Measurements from ENCODE around the gene VIPR1.

Gene VIPR1

GRCh38 chr3:42497009-42497731, 5.3 kb upstream of the VIPR1 start:
- Histone ChIP-seq H4K20me1 (ENCODE audit: insufficient read depth, low read length) (no peaks in the 10 kb centered on the region), H3K9me2 (replicated peaks; ENCODE audit: insufficient read depth, low read length) (no peaks in the 10 kb centered on the region), H3F3A (ENCODE audit: insufficient read depth, low read length) (no peaks in the 10 kb centered on the region), H3K27me3 (replicated peaks; ENCODE audit: insufficient read depth, low read length) (peaks cover 11% of the 10 kb centered on the region; the same call in 1 of the 2 replicates), H3K9me3 (replicated peaks; ENCODE audit: insufficient read depth, low read length) (no peaks in the 10 kb centered on the region), H3K79me2 (ENCODE audit: low read length) (no peaks in the 10 kb centered on the region), H3K4me3 (ENCODE audit: low read length) (no peak overlapping the region), H3K27ac (ENCODE audit: low read length) (no peak overlapping the region), H3K36me3 (replicated peaks; ENCODE audit: insufficient read depth, low read length) (no peaks in the 10 kb centered on the region; the same call in 1 of the 2 replicates), H3K4me1 (ENCODE audit: low read length) (peaks cover 14% of the 10 kb centered on the region), H3K4me2 (ENCODE audit: low read depth, low read length) (no peak overlapping the region), H3K9ac (ENCODE audit: low read length) (no peak overlapping the region), H2AFZ (ENCODE audit: low read length) (no peak overlapping the region)
- DNase-seq = no peak
- TF ChIP-seq CTCF (IDR thresholded peaks at IDR 0.05; ENCODE audit: low read length) = no peak
- TF ChIP-seq EZH2phosphoT487 (IDR thresholded peaks at IDR 0.05; ENCODE audit: low read length) = no peak
- no peak for TF ChIP-seq EZH2 (optimal IDR thresholded peaks at IDR 0.05; ENCODE audit: low read depth, low read length)

- DNase-seq = no peak
- Histone ChIP-seq H3K4me3 (ENCODE audit: low read length) (no peak overlapping the region), H3F3A (ENCODE audit: insufficient read depth, low read length) (no peaks in the 10 kb centered on the region), H2AFZ (ENCODE audit: low read length) (no peak overlapping the region), H4K20me1 (ENCODE audit: insufficient read depth, low read length) (no peaks in the 10 kb centered on the region), H3K4me2 (ENCODE audit: low read depth, low read length) (no peak overlapping the region), H3K9me3 (replicated peaks; ENCODE audit: insufficient read depth, low read length) (no peaks in the 10 kb centered on the region), H3K36me3 (replicated peaks; ENCODE audit: insufficient read depth, low read length) (no peaks in the 10 kb centered on the region; the same call in 1 of the 2 replicates), H3K9me2 (replicated peaks; ENCODE audit: insufficient read depth, low read length) (no peaks in the 10 kb centered on the region), H3K79me2 (ENCODE audit: low read length) (no peaks in the 10 kb centered on the region), H3K4me1 (ENCODE audit: low read length) (peaks cover 8% of the 10 kb centered on the region), H3K27me3 (replicated peaks; ENCODE audit: insufficient read depth, low read length) (peaks cover 11% of the 10 kb centered on the region; the same call in 1 of the 2 replicates), H3K9ac (ENCODE audit: low read length) (no peak overlapping the region), H3K27ac (ENCODE audit: low read length) (no peak overlapping the region)
- TF ChIP-seq EZH2 (optimal IDR thresholded peaks at IDR 0.05; ENCODE audit: low read depth, low read length) (no peak), CTCF (IDR thresholded peaks at IDR 0.05; ENCODE audit: low read length) (no peak), EZH2phosphoT487 (IDR thresholded peaks at IDR 0.05; ENCODE audit: low read length) (no peak)
Measured at GRCh38 chr3:42498034-42498433, 4.4 kb upstream of the VIPR1 start.

- peaks cover 8% of the 10 kb centered on the region; the same call in 1 of the 2 replicates for H3K4me1 ChIP-seq (ENCODE audit: low read length)
- TF ChIP-seq CTCF (IDR thresholded peaks at IDR 0.05; ENCODE audit: low read length) = no peak
- no peak for TF ChIP-seq EZH2 (optimal IDR thresholded peaks at IDR 0.05; ENCODE audit: low read depth, low read length)
- TF ChIP-seq EZH2phosphoT487 (IDR thresholded peaks at IDR 0.05; ENCODE audit: low read length) = no peak
- no peak overlapping the region for H2AFZ ChIP-seq (ENCODE audit: low read length)
- no peak overlapping the region for H3K27ac ChIP-seq (ENCODE audit: low read length)
- no peaks in the 10 kb centered on the region; the same call in 1 of the 2 replicates for H3K36me3 ChIP-seq (replicated peaks; ENCODE audit: insufficient read depth, low read length)
- no peak overlapping the region for H3K9ac ChIP-seq (ENCODE audit: low read length)
- H3K4me2 ChIP-seq (ENCODE audit: low read depth, low read length) = no peak overlapping the region
- H3K79me2 ChIP-seq (ENCODE audit: low read length) = no peaks in the 10 kb centered on the region
- peaks cover 11% of the 10 kb centered on the region; the same call in 1 of the 2 replicates for H3K27me3 ChIP-seq (replicated peaks; ENCODE audit: insufficient read depth, low read length)
- no peaks in the 10 kb centered on the region for H4K20me1 ChIP-seq (ENCODE audit: insufficient read depth, low read length)
- H3K4me3 ChIP-seq (ENCODE audit: low read length) = no peak overlapping the region
- DNase-seq = no peak
- H3K9me3 ChIP-seq (replicated peaks; ENCODE audit: insufficient read depth, low read length) = no peaks in the 10 kb centered on the region
- H3K9me2 ChIP-seq (replicated peaks; ENCODE audit: insufficient read depth, low read length) = no peaks in the 10 kb centered on the region
- no peaks in the 10 kb centered on the region for H3F3A ChIP-seq (ENCODE audit: insufficient read depth, low read length)
Measured at GRCh38 chr3:42498791-42499477, 3.5 kb upstream of the VIPR1 start.
